ENCODE results near the gene NXF1. TPM values are rescaled to one million over a fixed set of nuclear protein-coding genes. Genes with fewer than 3 reads are reported as not detected.
A peak's percentile ranks its signal among the peaks of the same experiment; 100 is the strongest.

NXF1 gene
- total RNA-seq, 1 experiment from 2014 or later = 69.0 TPM

DNA sequence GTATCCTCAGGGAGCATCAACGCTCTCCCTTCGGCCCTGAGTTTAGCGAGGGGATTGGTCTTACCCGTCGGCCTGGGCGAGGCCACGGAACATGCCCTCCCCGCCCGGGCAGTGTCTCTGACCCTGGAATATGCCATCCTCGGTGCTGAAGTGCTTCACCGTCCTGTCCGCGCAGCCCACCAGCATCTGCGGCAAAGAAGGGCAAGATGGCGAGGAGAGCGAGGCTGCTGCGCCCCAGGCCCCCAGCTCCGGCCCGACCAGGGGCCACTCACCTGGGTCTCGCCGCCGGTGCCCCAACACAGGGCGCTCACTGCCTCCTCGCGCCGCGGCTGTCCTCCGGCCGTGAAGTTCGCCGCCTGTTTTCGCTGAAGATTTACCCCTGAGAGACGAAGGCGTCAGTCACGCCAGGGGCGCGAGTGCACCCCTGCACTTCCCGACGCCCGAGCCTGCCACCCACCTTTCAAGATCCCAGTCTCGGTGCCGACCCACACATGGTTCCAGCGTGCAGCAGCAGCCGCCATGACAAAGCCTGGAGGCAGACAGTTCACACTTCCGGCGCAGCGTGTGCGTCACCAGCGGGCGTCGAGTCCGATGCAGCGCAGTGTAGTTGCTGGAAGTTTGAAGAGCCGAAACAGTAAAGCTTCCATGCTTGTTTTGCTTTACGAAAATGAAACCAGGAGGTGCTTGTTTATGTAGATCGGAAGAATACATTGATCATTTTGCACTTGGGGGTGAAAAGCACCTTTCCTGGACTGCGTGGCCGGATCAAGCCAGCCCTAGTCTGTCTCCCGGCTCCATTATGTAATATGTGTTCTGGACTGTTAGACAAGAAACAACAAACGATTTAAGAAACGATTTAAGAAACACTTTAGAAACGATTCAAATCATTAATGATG, 34.1 kb upstream of the NXF1 start, which contains the start of gene WDR74:
Gene WDR74, minus strand, starts transcription at position 541 of the 896 bp plus-strand sequence. Its CDS starts 20 bp downstream, at position 521.
- H3K4me3 Mint-ChIP-seq = no peak within 1 kb of the TSS; a peak in 1 of 5 replicates
- H3K9me3 ChIP-seq (ENCODE audit: control insufficient read depth, low read depth, low read length) = no peaks in the 10 kb centered on the region
- no peak within 1 kb of the TSS for H2BK20ac ChIP-seq (ENCODE audit: low read depth, low read length, poor library complexity, severe bottlenecking)
- H3K14ac ChIP-seq (ENCODE audit: insufficient read depth, low read length) = peak within 1 kb of the TSS; percentile 84
- H3K27ac Mint-ChIP-seq = peak within 1 kb of the TSS in 1 of 3 experiments; percentile 87; a peak in 4 of 7 replicates
- WGBS (ENCODE audit: extremely low coverage, insufficient read length, low lambda C conversion rate) = no CpG with 5 or more reads among the region's 62 CpGs
- peak within 1 kb of the TSS; percentile 48 for H3T11ph ChIP-seq (ENCODE audit: low read length)
- H3K79me2 ChIP-seq (ENCODE audit: insufficient read depth, low read length) = peaks cover 9% of the 10 kb centered on the region; the same call in 1 of the 2 replicates
- peak within 1 kb of the TSS; percentile 73 for H2BK5ac ChIP-seq (ENCODE audit: insufficient read length, low read length)
- peaks cover 3% of the 10 kb centered on the region for H3K79me1 ChIP-seq (ENCODE audit: insufficient read depth, low read depth, low read length, poor library complexity, severe bottlenecking)
- H3K4ac ChIP-seq (ENCODE audit: low read depth, low read length) = peak within 1 kb of the TSS; percentile 68; the same call in 1 of the 2 replicates
- TF ChIP-seq, protein P1, sequence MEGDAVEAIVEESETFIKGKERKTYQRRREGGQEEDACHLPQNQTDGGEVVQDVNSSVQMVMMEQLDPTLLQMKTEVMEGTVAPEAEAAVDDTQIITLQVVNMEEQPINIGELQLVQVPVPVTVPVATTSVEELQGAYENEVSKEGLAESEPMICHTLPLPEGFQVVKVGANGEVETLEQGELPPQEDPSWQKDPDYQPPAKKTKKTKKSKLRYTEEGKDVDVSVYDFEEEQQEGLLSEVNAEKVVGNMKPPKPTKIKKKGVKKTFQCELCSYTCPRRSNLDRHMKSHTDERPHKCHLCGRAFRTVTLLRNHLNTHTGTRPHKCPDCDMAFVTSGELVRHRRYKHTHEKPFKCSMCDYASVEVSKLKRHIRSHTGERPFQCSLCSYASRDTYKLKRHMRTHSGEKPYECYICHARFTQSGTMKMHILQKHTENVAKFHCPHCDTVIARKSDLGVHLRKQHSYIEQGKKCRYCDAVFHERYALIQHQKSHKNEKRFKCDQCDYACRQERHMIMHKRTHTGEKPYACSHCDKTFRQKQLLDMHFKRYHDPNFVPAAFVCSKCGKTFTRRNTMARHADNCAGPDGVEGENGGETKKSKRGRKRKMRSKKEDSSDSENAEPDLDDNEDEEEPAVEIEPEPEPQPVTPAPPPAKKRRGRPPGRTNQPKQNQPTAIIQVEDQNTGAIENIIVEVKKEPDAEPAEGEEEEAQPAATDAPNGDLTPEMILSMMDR (conservative IDR thresholded peaks at IDR 0.05) = no peak
- H3K4me2 ChIP-seq (ENCODE audit: insufficient read depth, insufficient read length, low read length) = peak within 1 kb of the TSS; percentile 57
- peaks cover 18% of the 10 kb centered on the region for H3K23me2 ChIP-seq (ENCODE audit: insufficient read length, low read depth, low read length, poor library complexity, severe bottlenecking)
- peaks cover 0 to 4% of the 10 kb centered on the region in 2 experiments; a peak in 3 of 5 replicates for H3K9me3 Mint-ChIP-seq
- no peak within 1 kb of the TSS for H4K91ac ChIP-seq (ENCODE audit: insufficient read length, low read depth, low read length)
- H3K4me1 Mint-ChIP-seq = peaks cover 11 to 22% of the 10 kb centered on the region in 2 experiments
- H2BK12ac ChIP-seq (ENCODE audit: insufficient read length, low read depth, low read length) = no peak within 1 kb of the TSS
- H2AFZ ChIP-seq (ENCODE audit: low read length) = no peak within 1 kb of the TSS
- H4K20me1 ChIP-seq (ENCODE audit: control insufficient read depth, insufficient read depth, insufficient read length) = no peaks in the 10 kb centered on the region
- H3K27ac ChIP-seq (ENCODE audit: insufficient read length, low read depth, low read length) = peak within 1 kb of the TSS; percentile 97
- peak within 1 kb of the TSS; percentile 64 for H2BK120ac ChIP-seq (ENCODE audit: low read depth, low read length, poor library complexity, severe bottlenecking)
- no peak within 1 kb of the TSS for H4K5ac ChIP-seq (ENCODE audit: insufficient read length, low read depth, low read length)
- H3K23ac ChIP-seq (ENCODE audit: insufficient read length, low read depth, low read length) = no peak within 1 kb of the TSS
- H3K4me1 ChIP-seq (ENCODE audit: insufficient read depth, low read length) = no peaks in the 10 kb centered on the region
- H3K18ac ChIP-seq (ENCODE audit: insufficient read length, low read depth, low read length) = peak within 1 kb of the TSS; percentile 93
- H3K27me3 Mint-ChIP-seq (ENCODE audit: low read depth) = no peaks in the 10 kb centered on the region; the same call in 1 of the 2 replicates
- H3K27me3 ChIP-seq (ENCODE audit: insufficient read depth, low read length) = no peaks in the 10 kb centered on the region
- no peak within 1 kb of the TSS for H4K8ac ChIP-seq (replicated peaks; ENCODE audit: insufficient read length, low read depth, low read length)
- no peak within 1 kb of the TSS for H2BK15ac ChIP-seq (ENCODE audit: low read depth, low read length)
- H2AK5ac ChIP-seq (ENCODE audit: insufficient read length, low read length) = no peak within 1 kb of the TSS
- H3K36me3 Mint-ChIP-seq (ENCODE audit: insufficient read depth in 1 of 3, low read depth in 3 of 3) = peaks cover 29 to 42% (median 40%) of the 10 kb centered on the region in 3 experiments; a peak in 6 of 7 replicates
- peak; percentile 89 for DNase-seq
- H3K9ac ChIP-seq (ENCODE audit: extremely low read depth, insufficient read length, low read length) = peak within 1 kb of the TSS; percentile 96
- H3K56ac ChIP-seq (ENCODE audit: insufficient read length, low read depth, low read length) = peak within 1 kb of the TSS; percentile 13
